Measurements from ENCODE around the gene CWF19L1. TPM values are rescaled to one million over a fixed set of nuclear protein-coding genes. Genes with fewer than 3 reads are reported as not detected.

CWF19L1 gene
- total and polyA plus RNA-seq, 2 of the 13 experiments (the other 11 are each of a cell fraction or from before 2014, with no cell fraction given), result 13.6 to 42.1 TPM

GRCh38 chr10:100229819-100230422 lies 37.5 kb downstream of the CWF19L1 start (continued):
- TF ChIP-seq CSRNP1 (CRISPR knock-in tag; IDR thresholded peaks at IDR 0.05), result no peak; the same call in 1 of the 2 replicates
- TF ChIP-seq PPARG (CRISPR knock-in tag; conservative IDR thresholded peaks at IDR 0.05), result no peak
- peak; percentile 49; the same call in 1 of the 2 replicates for TF ChIP-seq ZNF350 (CRISPR knock-in tag; IDR thresholded peaks at IDR 0.05; ENCODE audit: borderline replicate concordance, low read depth)
- TF ChIP-seq KLF13 (CRISPR knock-in tag; IDR thresholded peaks at IDR 0.05), result no peak
- no peak for TF ChIP-seq SNAI1 (CRISPR knock-in tag; IDR thresholded peaks at IDR 0.05; ENCODE audit: borderline replicate concordance)
- no peak for TF ChIP-seq YY1 (IDR thresholded peaks at IDR 0.05; ENCODE audit: insufficient read depth, insufficient replicate concordance, low read depth, low read length)
- TF ChIP-seq SUZ12 (IDR thresholded peaks at IDR 0.05; ENCODE audit: low read depth, low read length), result no peak
- TF ChIP-seq MEF2D (CRISPR knock-in tag; IDR thresholded peaks at IDR 0.05), result no peak
- peak; percentile 6; the same call in 1 of the 2 replicates for TF ChIP-seq KAT8 (CRISPR knock-in tag; IDR thresholded peaks at IDR 0.05)
- TF ChIP-seq TBX2 (CRISPR knock-in tag; IDR thresholded peaks at IDR 0.05; ENCODE audit: borderline replicate concordance), result no peak
- TF ChIP-seq ZNF878 (CRISPR knock-in tag; IDR thresholded peaks at IDR 0.05), result no peak
- TF ChIP-seq HHEX (CRISPR knock-in tag; IDR thresholded peaks at IDR 0.05), result no peak
- TF ChIP-seq SAFB2 (CRISPR knock-in tag; IDR thresholded peaks at IDR 0.05; ENCODE audit: borderline replicate concordance, low read depth), result 0 out of 2 replicates have a peak, but pooled peaks have one; percentile 60
- 0 out of 2 replicates have a peak, but pooled peaks have one; percentile 32 for TF ChIP-seq FLYWCH1 (CRISPR knock-in tag; IDR thresholded peaks at IDR 0.05)
- no peak for TF ChIP-seq BCL3 (CRISPR knock-in tag; IDR thresholded peaks at IDR 0.05)
- no peak for TF ChIP-seq ESRRA (CRISPR knock-in tag; IDR thresholded peaks at IDR 0.05; ENCODE audit: low read depth)
- TF ChIP-seq MIER2 (CRISPR knock-in tag; IDR thresholded peaks at IDR 0.05), result no peak
- TF ChIP-seq POLR2AphosphoS5 (IDR thresholded peaks at IDR 0.05; ENCODE audit: low read depth, low read length), result 0 out of 2 replicates have a peak, but pooled peaks have one; percentile 22
- no peak for TF ChIP-seq NFKB2 (CRISPR knock-in tag; IDR thresholded peaks at IDR 0.05; ENCODE audit: borderline replicate concordance)
- no peak for TF ChIP-seq AGO1 (IDR thresholded peaks at IDR 0.05; ENCODE audit: low read depth, low read length, poor library complexity, severe bottlenecking)
- no peak for TF ChIP-seq NR0B2 (CRISPR knock-in tag; IDR thresholded peaks at IDR 0.05)
- TF ChIP-seq ZNF225 (CRISPR knock-in tag; IDR thresholded peaks at IDR 0.05), result no peak
- no peak for TF ChIP-seq NCOR1 (IDR thresholded peaks at IDR 0.05; ENCODE audit: borderline replicate concordance, low read length)
- TF ChIP-seq TAF1 (CRISPR knock-in tag; IDR thresholded peaks at IDR 0.05), result no peak
- TF ChIP-seq ZMYM4 (CRISPR knock-in tag; IDR thresholded peaks at IDR 0.05), result no peak; the same call in 1 of the 2 replicates
- peak; percentile 34 for TF ChIP-seq PRPF4 (IDR thresholded peaks at IDR 0.05; ENCODE audit: low read depth, low read length, poor library complexity, severe bottlenecking)
- no peak for TF ChIP-seq FOXP1 (IDR thresholded peaks at IDR 0.05)
- TF ChIP-seq FOXP1 (CRISPR knock-in tag; IDR thresholded peaks at IDR 0.05), result no peak
- no peak for TF ChIP-seq ATF5 (CRISPR knock-in tag; IDR thresholded peaks at IDR 0.05; ENCODE audit: low read depth)

Data from HepG2 (cell line).